K562 (cell line): Measurements from ENCODE around the gene EPOP. TPM values are rescaled to one million over a fixed set of nuclear protein-coding genes. Genes with fewer than 3 reads are reported as not detected.
A peak's percentile ranks its signal among the peaks of the same experiment; 100 is the strongest.

Experiments used
- BCOR ChIP-seq: fragments of 450-650 bp; IDR thresholded peaks from 2 replicates; pipeline ENCODE4 v1.6.1; 2016
- CREB3L1 ChIP-seq: fragments of 450-650 bp; IDR thresholded peaks from 2 replicates; pipeline ENCODE4 v1.6.1; 2014; ENCODE audit warnings: low read depth, mild to moderate bottlenecking, moderate library complexity, borderline replicate concordance
- HDAC6 ChIP-seq: IDR thresholded peaks from 2 replicates; pipeline ENCODE4 v1.6.1; 2012; ENCODE audit warnings: low read depth, mild to moderate bottlenecking, control low read depth, inconsistent platforms, low read length, moderate library complexity
- L3MBTL2 ChIP-seq: fragments of 450-650 bp; IDR thresholded peaks from 2 replicates; pipeline ENCODE4 v1.6.1; 2016; ENCODE audit warnings: mild to moderate bottlenecking, moderate library complexity
- MGA ChIP-seq: fragments of 450-650 bp; IDR thresholded peaks from 2 replicates; pipeline ENCODE4 v1.6.1; 2016; ENCODE audit warnings: mild to moderate bottlenecking, moderate library complexity
- WHSC1 ChIP-seq: IDR thresholded peaks from one replicate; pipeline ENCODE4 v1.6.1; 2012; ENCODE audit warnings: low read length, control low read depth, inconsistent platforms
- YY1 ChIP-seq, 3 experiments: IDR thresholded peaks; 2 replicates each; pipeline ENCODE4 v1.6.1; 2011; ENCODE audit warnings: low read length in 2 of 3, mild to moderate bottlenecking in 2 of 3, moderate library complexity in 2 of 3, borderline replicate concordance in 1 of 3, control low read depth in 1 of 3, low read depth in 1 of 3; ENCODE audit not compliant: insufficient read depth in 3 of 3, insufficient replicate concordance in 2 of 3, control insufficient read depth in 1 of 3, insufficient read length in 1 of 3; ENCODE audit errors: extremely low read depth in 1 of 3
- polyA plus RNA-seq, 8 experiments: library from polyadenylated mRNA; depleted of rRNA in 4 of 8; stranded (reverse) in 5 of 8; unstranded in 3 of 8; fragments of >200 nt; fragmentation: Nextera tagmentation in 2 of 8; fragmentation: Illumina TruSeq in 1 of 8; extraction: Ambion mirVana in 2 of 8; extraction: Trizol in 1 of 8; gene quantifications; 2 replicates each; pipeline versions ENCODE4 v1.2.1 to v1.2.3, GENCODE V29; 2011 to 2014; ENCODE audit warnings: inconsistent platforms in 1 of 8, missing spikeins in 1 of 8
- total RNA-seq, 7 experiments: library from RNA; depleted of rRNA in 6 of 7; stranded (reverse); fragments of >200 nt in 6 of 7; fragmentation: Illumina TruSeq in 2 of 7; extraction: Trizol in 2 of 7; gene quantifications; 2 replicates each; pipeline versions ENCODE4 v1.2.1 to v1.2.3, GENCODE V29; 2011 to 2021; ENCODE audit warnings: low replicate concordance in 1 of 7
- TF ChIP-seq, protein P1 (sequence below): sonication (generic); formaldehyde crosslinking; IDR thresholded peaks from 2 replicates; pipeline ENCODE4 v1.8.0; 2022; ENCODE audit warnings: mild to moderate bottlenecking, missing genetic modification reagents

EPOP gene
- total and polyA plus RNA-seq, 9 of the 15 experiments (the other 6 are each of a cell fraction or from before 2014, with no cell fraction given): 0.41 to 10.6 (median 4.6) TPM

GRCh38 chr17:38674749-38675615, at the start of gene EPOP (continued):
- TF ChIP-seq L3MBTL2: peak; percentile 97
- TF ChIP-seq HDAC6: no peak
- peak; percentile 44; the same call in 1 of the 2 replicates for TF ChIP-seq CREB3L1
- no peak for TF ChIP-seq WHSC1
- TF ChIP-seq YY1 (IDR thresholded peaks at IDR 0.05; ENCODE audit: borderline replicate concordance in 1 of 3, control insufficient read depth in 1 of 3, extremely low read depth in 1 of 3, insufficient read depth in 3 of 3, insufficient read length in 1 of 3, insufficient replicate concordance in 2 of 3, low read depth in 1 of 3, low read length in 2 of 3): peak in 1 of 3 experiments; percentile 34
- TF ChIP-seq BCOR: peak; percentile 88
- TF ChIP-seq, protein P1, sequence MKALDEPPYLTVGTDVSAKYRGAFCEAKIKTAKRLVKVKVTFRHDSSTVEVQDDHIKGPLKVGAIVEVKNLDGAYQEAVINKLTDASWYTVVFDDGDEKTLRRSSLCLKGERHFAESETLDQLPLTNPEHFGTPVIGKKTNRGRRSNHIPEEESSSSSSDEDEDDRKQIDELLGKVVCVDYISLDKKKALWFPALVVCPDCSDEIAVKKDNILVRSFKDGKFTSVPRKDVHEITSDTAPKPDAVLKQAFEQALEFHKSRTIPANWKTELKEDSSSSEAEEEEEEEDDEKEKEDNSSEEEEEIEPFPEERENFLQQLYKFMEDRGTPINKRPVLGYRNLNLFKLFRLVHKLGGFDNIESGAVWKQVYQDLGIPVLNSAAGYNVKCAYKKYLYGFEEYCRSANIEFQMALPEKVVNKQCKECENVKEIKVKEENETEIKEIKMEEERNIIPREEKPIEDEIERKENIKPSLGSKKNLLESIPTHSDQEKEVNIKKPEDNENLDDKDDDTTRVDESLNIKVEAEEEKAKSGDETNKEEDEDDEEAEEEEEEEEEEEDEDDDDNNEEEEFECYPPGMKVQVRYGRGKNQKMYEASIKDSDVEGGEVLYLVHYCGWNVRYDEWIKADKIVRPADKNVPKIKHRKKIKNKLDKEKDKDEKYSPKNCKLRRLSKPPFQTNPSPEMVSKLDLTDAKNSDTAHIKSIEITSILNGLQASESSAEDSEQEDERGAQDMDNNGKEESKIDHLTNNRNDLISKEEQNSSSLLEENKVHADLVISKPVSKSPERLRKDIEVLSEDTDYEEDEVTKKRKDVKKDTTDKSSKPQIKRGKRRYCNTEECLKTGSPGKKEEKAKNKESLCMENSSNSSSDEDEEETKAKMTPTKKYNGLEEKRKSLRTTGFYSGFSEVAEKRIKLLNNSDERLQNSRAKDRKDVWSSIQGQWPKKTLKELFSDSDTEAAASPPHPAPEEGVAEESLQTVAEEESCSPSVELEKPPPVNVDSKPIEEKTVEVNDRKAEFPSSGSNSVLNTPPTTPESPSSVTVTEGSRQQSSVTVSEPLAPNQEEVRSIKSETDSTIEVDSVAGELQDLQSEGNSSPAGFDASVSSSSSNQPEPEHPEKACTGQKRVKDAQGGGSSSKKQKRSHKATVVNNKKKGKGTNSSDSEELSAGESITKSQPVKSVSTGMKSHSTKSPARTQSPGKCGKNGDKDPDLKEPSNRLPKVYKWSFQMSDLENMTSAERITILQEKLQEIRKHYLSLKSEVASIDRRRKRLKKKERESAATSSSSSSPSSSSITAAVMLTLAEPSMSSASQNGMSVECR: peak; percentile 88
- TF ChIP-seq MGA: peak; percentile 96
